K562 (cell line): Measurements from ENCODE around the gene BNIP2. TPM values are rescaled to one million over a fixed set of nuclear protein-coding genes. Genes with fewer than 3 reads are reported as not detected.

Experiments
- CXXC5 ChIP-seq: fragments of 250-450 bp; sonication (Bioruptor Pico); IDR thresholded peaks from 2 replicates; pipeline ENCODE4 v1.8.0; 2022; ENCODE audit warnings: inconsistent platforms, mild to moderate bottlenecking, moderate library complexity
- EP300 ChIP-seq: IDR thresholded peaks from 2 replicates; pipeline ENCODE4 v1.6.1; 2012; ENCODE audit warnings: low read length, improper control_type of control experiment
- ERF ChIP-seq: fragments of 450-650 bp; formaldehyde crosslinking; IDR thresholded peaks from 2 replicates; pipeline ENCODE4 v1.4.0; 2020; ENCODE audit warnings: mild to moderate bottlenecking, mixed read lengths
- FOXM1 ChIP-seq, 2 experiments: fragments of 450-650 bp in 1 of 2; sonication (generic) in 1 of 2; formaldehyde crosslinking in 1 of 2; IDR thresholded peaks; 2 replicates each; pipeline versions ENCODE4 v1.6.1 to v1.9.0; 2017 to 2022; ENCODE audit warnings: low read depth in 2 of 2, mild to moderate bottlenecking in 2 of 2, missing genetic modification reagents in 1 of 2, moderate library complexity in 1 of 2
- GTF2F1 ChIP-seq: IDR thresholded peaks from 2 replicates; pipeline ENCODE4 v1.6.1; 2011; ENCODE audit warnings: low read depth, low read length, improper control_type of control experiment
- HDAC2 ChIP-seq: fragments of 450-650 bp; IDR thresholded peaks from 2 replicates; pipeline ENCODE4 v1.6.1; 2016; ENCODE audit warnings: mild to moderate bottlenecking
- KLF13 ChIP-seq: fragments of 450-650 bp; IDR thresholded peaks from 2 replicates; pipeline ENCODE4 v1.6.1; 2016; ENCODE audit warnings: missing genetic modification characterization, low read depth, mild to moderate bottlenecking, missing compliant biosample characterization, moderate library complexity, borderline replicate concordance
- LEF1 ChIP-seq: fragments of 450-650 bp; IDR thresholded peaks from 2 replicates; pipeline ENCODE4 v1.6.1; 2016; ENCODE audit warnings: mild to moderate bottlenecking
- MED1 ChIP-seq: sonication (generic); formaldehyde crosslinking; IDR thresholded peaks from 2 replicates; pipeline ENCODE4 v1.8.1; 2023; ENCODE audit warnings: missing genetic modification reagents, borderline replicate concordance
- MTA1 ChIP-seq: fragments of 450-650 bp; IDR thresholded peaks from 2 replicates; pipeline ENCODE4 v1.6.1; 2017; ENCODE audit warnings: borderline replicate concordance
- NFE2 ChIP-seq: IDR thresholded peaks from 2 replicates; pipeline ENCODE4 v1.6.1; 2014; ENCODE audit warnings: antibody characterized with exemption, low read depth
- PHF21A ChIP-seq: fragments of 450-650 bp; IDR thresholded peaks from 2 replicates; pipeline ENCODE4 v1.6.1; 2017; ENCODE audit warnings: low read depth, borderline replicate concordance
- RBM25 ChIP-seq: fragments of 200-400 bp; formaldehyde crosslinking; IDR thresholded peaks from 2 replicates; pipeline ENCODE4 v1.6.1; 2018; ENCODE audit warnings: low read length, low read depth, moderate library complexity; ENCODE audit not compliant: severe bottlenecking
- STAT5A ChIP-seq: IDR thresholded peaks from 2 replicates; pipeline ENCODE4 v1.6.1; 2012; ENCODE audit warnings: low read length, inconsistent platforms, borderline replicate concordance
- TAL1 ChIP-seq: fragments of 450-650 bp; IDR thresholded peaks from 2 replicates; pipeline ENCODE4 v1.6.1; 2016; ENCODE audit warnings: mild to moderate bottlenecking
- polyA plus RNA-seq, 8 experiments: library from polyadenylated mRNA; depleted of rRNA in 4 of 8; stranded (reverse) in 5 of 8; unstranded in 3 of 8; fragments of >200 nt; fragmentation: Nextera tagmentation in 2 of 8; fragmentation: Illumina TruSeq in 1 of 8; extraction: Ambion mirVana in 2 of 8; extraction: Trizol in 1 of 8; gene quantifications; 2 replicates each; pipeline versions ENCODE4 v1.2.1 to v1.2.3, GENCODE V29; 2011 to 2014; ENCODE audit warnings: inconsistent platforms in 1 of 8, missing spikeins in 1 of 8
- total RNA-seq, 7 experiments: library from RNA; depleted of rRNA in 6 of 7; stranded (reverse); fragments of >200 nt in 6 of 7; fragmentation: Illumina TruSeq in 2 of 7; extraction: Trizol in 2 of 7; gene quantifications; 2 replicates each; pipeline versions ENCODE4 v1.2.1 to v1.2.3, GENCODE V29; 2011 to 2021; ENCODE audit warnings: low replicate concordance in 1 of 7
- TF ChIP-seq, protein P1 (sequence below), 2 experiments: fragments of 450-650 bp; IDR thresholded peaks; 2 replicates each; pipeline ENCODE4 v1.6.1; 2016; ENCODE audit warnings: mild to moderate bottlenecking in 2 of 2, borderline replicate concordance in 1 of 2, low read depth in 1 of 2, moderate library complexity in 1 of 2
- TF ChIP-seq, protein P2 (sequence below), 2 experiments: fragments of 450-650 bp in 1 of 2; IDR thresholded peaks; 2 replicates each; pipeline ENCODE4 v1.6.1; 2011 to 2017; ENCODE audit warnings: low read depth in 2 of 2, antibody characterized with exemption in 1 of 2, borderline replicate concordance in 1 of 2, low read length in 1 of 2, mild to moderate bottlenecking in 1 of 2, mixed read lengths in 1 of 2; ENCODE audit not compliant: control insufficient read depth in 1 of 2

Gene BNIP2
- total and polyA plus RNA-seq, 9 of the 15 experiments (the other 6 are each of a cell fraction or from before 2014, with no cell fraction given) = 19.6 to 88.0 (median 52.5) TPM

DNA sequence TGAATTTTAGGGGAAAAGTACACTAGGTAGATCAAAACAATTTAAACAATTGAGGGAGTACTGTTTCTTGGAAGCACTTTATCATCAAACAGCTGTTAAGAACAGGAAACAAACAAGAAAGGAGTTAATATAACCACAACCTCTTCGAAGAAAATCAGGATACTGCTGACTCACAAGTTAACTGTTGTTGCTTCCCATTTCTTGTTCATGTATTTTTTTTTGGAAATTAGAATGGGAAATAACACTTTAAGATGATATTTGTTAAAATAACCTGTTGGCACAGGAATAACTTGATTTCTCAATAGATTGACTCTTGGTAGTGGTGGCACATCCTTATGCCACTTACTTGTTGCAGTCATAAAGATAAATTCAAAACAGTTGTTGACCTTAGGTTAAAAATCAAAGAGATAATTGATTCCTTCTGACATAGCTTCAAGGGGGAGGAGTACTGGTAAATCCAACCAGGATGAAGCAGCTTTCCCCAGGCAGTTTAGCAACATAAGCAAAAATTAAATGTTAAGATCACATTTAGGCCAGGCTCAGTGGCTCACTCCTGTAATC lies 3.3 kb downstream of the BNIP2 start (continued):
- TF ChIP-seq, protein P1, sequence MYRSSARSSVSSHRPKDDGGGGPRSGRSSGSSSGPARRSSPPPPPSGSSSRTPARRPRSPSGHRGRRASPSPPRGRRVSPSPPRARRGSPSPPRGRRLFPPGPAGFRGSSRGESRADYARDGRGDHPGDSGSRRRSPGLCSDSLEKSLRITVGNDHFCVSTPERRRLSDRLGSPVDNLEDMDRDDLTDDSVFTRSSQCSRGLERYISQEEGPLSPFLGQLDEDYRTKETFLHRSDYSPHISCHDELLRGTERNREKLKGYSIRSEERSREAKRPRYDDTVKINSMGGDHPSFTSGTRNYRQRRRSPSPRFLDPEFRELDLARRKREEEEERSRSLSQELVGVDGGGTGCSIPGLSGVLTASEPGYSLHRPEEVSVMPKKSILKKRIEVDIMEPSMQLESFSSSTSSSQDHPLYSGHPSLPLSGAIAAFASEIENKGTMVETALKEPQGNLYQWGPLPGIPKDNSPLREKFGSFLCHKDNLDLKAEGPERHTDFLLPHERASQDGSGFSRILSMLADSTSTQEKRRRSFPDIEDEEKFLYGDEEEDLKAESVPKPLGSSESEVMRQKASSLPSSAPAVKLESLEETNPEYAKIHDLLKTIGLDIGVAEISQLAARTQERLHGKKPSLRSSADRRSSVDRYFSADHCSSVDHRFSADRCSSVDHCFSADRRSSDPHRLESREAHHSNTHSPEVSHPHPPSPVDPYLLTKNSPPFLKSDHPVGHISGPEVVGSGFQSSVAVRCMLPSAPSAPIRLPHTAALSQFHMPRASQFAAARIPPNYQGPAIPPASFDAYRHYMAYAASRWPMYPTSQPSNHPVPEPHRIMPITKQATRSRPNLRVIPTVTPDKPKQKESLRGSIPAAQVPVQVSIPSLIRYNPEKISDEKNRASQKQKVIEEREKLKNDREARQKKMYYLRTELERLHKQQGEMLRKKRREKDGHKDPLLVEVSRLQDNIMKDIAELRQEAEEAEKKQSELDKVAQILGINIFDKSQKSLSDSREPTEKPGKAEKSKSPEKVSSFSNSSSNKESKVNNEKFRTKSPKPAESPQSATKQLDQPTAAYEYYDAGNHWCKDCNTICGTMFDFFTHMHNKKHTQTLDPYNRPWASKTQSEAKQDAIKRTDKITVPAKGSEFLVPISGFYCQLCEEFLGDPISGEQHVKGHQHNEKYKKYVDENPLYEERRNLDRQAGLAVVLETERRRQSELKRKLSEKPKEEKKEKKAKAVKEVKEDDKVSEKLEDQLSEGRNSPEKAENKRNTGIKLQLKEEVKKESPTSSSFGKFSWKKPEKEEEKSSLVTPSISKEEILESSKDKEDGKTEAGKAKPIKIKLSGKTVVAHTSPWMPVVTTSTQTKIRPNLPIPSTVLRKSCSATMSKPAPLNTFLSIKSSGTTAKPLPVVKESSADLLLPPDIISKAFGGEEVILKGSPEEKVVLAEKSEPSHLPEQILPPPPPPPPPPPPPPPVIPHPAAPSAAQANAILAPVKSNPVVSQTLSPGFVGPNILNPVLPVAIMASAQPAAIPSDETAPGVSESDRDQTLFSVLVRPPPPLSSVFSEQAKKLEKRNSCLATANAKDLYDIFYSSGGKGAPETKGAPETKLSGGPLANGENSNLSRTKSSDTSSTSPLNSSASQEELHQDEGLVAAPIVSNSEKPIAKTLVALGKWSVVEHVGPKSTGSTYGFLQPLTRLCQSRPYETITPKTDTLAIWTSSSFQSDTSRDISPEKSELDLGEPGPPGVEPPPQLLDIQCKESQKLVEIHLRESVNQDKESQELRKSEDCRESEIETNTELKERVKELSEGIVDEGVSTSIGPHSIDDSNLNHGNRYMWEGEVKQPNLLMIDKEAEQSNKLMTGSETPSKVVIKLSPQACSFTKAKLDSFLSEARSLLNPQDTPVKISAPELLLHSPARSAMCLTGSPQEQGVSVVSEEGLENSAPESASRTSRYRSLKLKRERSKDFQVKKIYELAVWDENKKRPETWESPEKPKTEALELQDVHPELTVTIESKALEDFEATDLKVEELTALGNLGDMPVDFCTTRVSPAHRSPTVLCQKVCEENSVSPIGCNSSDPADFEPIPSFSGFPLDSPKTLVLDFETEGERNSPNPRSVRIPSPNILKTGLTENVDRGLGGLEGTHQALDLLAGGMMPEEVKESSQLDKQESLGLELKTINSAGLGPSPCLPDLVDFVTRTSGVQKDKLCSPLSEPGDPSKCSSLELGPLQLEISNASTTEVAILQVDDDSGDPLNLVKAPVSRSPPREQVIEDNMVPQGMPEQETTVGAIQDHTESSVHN (IDR thresholded peaks at IDR 0.05; ENCODE audit: borderline replicate concordance in 1 of 2, low read depth in 1 of 2) = peak in 1 of 2 experiments; percentile 22; a peak in 1 of 4 replicates
- TF ChIP-seq EP300 (peak; percentile 75; the same call in 1 of the 2 replicates), LEF1 (peak; percentile 44; the same call in 1 of the 2 replicates), ERF (CRISPR knock-in tag) (no peak), MTA1 (no peak), RBM25 (no peak), HDAC2 (0 out of 2 replicates have a peak, but pooled peaks have one; percentile 55), TAL1 (peak; percentile 32; the same call in 1 of the 2 replicates), FOXM1 (IDR thresholded peaks at IDR 0.05; ENCODE audit: low read depth) (peak; percentile 24; the same call in 1 of the 2 replicates), FOXM1 (CRISPR knock-in tag; IDR thresholded peaks at IDR 0.05; ENCODE audit: low read depth) (no peak), GTF2F1 (no peak), KLF13 (tag) (no peak), STAT5A (peak; percentile 57; the same call in 1 of the 2 replicates), CXXC5 (CRISPR knock-in tag) (no peak), PHF21A (no peak), MED1 (CRISPR knock-in tag) (no peak), NFE2 (peak; percentile 84)
- TF ChIP-seq, protein P2, sequence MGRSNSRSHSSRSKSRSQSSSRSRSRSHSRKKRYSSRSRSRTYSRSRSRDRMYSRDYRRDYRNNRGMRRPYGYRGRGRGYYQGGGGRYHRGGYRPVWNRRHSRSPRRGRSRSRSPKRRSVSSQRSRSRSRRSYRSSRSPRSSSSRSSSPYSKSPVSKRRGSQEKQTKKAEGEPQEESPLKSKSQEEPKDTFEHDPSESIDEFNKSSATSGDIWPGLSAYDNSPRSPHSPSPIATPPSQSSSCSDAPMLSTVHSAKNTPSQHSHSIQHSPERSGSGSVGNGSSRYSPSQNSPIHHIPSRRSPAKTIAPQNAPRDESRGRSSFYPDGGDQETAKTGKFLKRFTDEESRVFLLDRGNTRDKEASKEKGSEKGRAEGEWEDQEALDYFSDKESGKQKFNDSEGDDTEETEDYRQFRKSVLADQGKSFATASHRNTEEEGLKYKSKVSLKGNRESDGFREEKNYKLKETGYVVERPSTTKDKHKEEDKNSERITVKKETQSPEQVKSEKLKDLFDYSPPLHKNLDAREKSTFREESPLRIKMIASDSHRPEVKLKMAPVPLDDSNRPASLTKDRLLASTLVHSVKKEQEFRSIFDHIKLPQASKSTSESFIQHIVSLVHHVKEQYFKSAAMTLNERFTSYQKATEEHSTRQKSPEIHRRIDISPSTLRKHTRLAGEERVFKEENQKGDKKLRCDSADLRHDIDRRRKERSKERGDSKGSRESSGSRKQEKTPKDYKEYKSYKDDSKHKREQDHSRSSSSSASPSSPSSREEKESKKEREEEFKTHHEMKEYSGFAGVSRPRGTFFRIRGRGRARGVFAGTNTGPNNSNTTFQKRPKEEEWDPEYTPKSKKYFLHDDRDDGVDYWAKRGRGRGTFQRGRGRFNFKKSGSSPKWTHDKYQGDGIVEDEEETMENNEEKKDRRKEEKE (IDR thresholded peaks at IDR 0.05; ENCODE audit: borderline replicate concordance in 1 of 2, control insufficient read depth in 1 of 2, low read depth in 2 of 2, low read length in 1 of 2) = no peak
